ENCODE results near the gene TRDMT1.

Gene TRDMT1

GRCh38 chr10:17176091-17176490 is 25.4 kb downstream of the TRDMT1 start:
- DNase-seq (ENCODE audit: extremely low read depth in 1 of 2, low read depth in 1 of 2): no peak

- no peak for DNase-seq (ENCODE audit: extremely low read depth in 1 of 2, low read depth in 1 of 2)
These were observed 25.9 kb downstream of the TRDMT1 start for GRCh38 chr10:17175551-17175950.

- no peak for DNase-seq (ENCODE audit: extremely low read depth in 1 of 2, low read depth in 1 of 2)
These were observed 26.8 kb downstream of the TRDMT1 start for GRCh38 chr10:17174626-17175025.

GRCh38 chr10:17171141-17171641 is 30.3 kb downstream of the TRDMT1 start:
- no peak for DNase-seq (ENCODE audit: extremely low read depth in 1 of 2, low read depth in 1 of 2)

- no peak for DNase-seq (ENCODE audit: extremely low read depth in 1 of 2, low read depth in 1 of 2)
These were observed 31.7 kb downstream of the TRDMT1 start for GRCh38 chr10:17169803-17170202.

GRCh38 chr10:17166699-17167098 is 34.8 kb downstream of the TRDMT1 start:
- no peak for DNase-seq (ENCODE audit: extremely low read depth in 1 of 2, low read depth in 1 of 2)

- DNase-seq (ENCODE audit: extremely low read depth in 1 of 2, low read depth in 1 of 2): no peak
These were observed 38.6 kb downstream of the TRDMT1 start for GRCh38 chr10:17162828-17163227.

GRCh38 chr10:17161775-17162174 is 39.7 kb downstream of the TRDMT1 start:
- DNase-seq (ENCODE audit: extremely low read depth in 1 of 2, low read depth in 1 of 2): no peak

GRCh38 chr10:17157024-17157423 is 44.4 kb downstream of the TRDMT1 start:
- no peak for DNase-seq (ENCODE audit: extremely low read depth in 1 of 2, low read depth in 1 of 2)

- DNase-seq (ENCODE audit: extremely low read depth in 1 of 2, low read depth in 1 of 2): no peak
These were observed 45.6 kb downstream of the TRDMT1 start for GRCh38 chr10:17155826-17156225.

GRCh38 chr10:17154116-17154515 is 47.4 kb downstream of the TRDMT1 start:
- DNase-seq (ENCODE audit: extremely low read depth in 1 of 2, low read depth in 1 of 2): no peak

- DNase-seq (ENCODE audit: extremely low read depth in 1 of 2, low read depth in 1 of 2): no peak
These were observed 48.2 kb downstream of the TRDMT1 start for GRCh38 chr10:17153321-17153720.

GRCh38 chr10:17151716-17152115 is 49.8 kb downstream of the TRDMT1 start:
- DNase-seq (ENCODE audit: extremely low read depth in 1 of 2, low read depth in 1 of 2): no peak

- no peak for DNase-seq (ENCODE audit: extremely low read depth in 1 of 2, low read depth in 1 of 2)
These were observed 53.5 kb downstream of the TRDMT1 start for GRCh38 chr10:17147884-17148489.

- no peak for DNase-seq (ENCODE audit: extremely low read depth in 1 of 2, low read depth in 1 of 2)
These were observed 54.6 kb downstream of the TRDMT1 start for GRCh38 chr10:17146892-17147291.

- DNase-seq (ENCODE audit: extremely low read depth in 1 of 2, low read depth in 1 of 2): no peak
These were observed 56.2 kb downstream of the TRDMT1 start for GRCh38 chr10:17145239-17145638.

GRCh38 chr10:17144757-17145156 is 56.7 kb downstream of the TRDMT1 start:
- DNase-seq (ENCODE audit: extremely low read depth in 1 of 2, low read depth in 1 of 2): peak; percentile 28 to 68

- no peak for DNase-seq (ENCODE audit: extremely low read depth in 1 of 2, low read depth in 1 of 2)
These were observed 57.4 kb downstream of the TRDMT1 start for GRCh38 chr10:17144032-17144431.

- DNase-seq (ENCODE audit: extremely low read depth in 1 of 2, low read depth in 1 of 2): no peak
These were observed 58.3 kb downstream of the TRDMT1 start for GRCh38 chr10:17143055-17143690.

GRCh38 chr10:17141504-17142229 is 59.8 kb downstream of the TRDMT1 start:
- no peak for DNase-seq (ENCODE audit: extremely low read depth in 1 of 2, low read depth in 1 of 2)

GRCh38 chr10:17140386-17140761 is 61.1 kb downstream of the TRDMT1 start:
- no peak for DNase-seq (ENCODE audit: extremely low read depth in 1 of 2, low read depth in 1 of 2)

GRCh38 chr10:17138460-17139042 is 62.9 kb downstream of the TRDMT1 start:
- DNase-seq (ENCODE audit: extremely low read depth in 1 of 2, low read depth in 1 of 2): no peak
